ENCODE measurements around the gene SETBP1.

Gene SETBP1

GRCh38 chr18:45056926-45057325, 376.2 kb downstream of the SETBP1 start:
- no peak overlapping the region for H3K18ac ChIP-seq (ENCODE audit: low read length)
- H3K79me1 ChIP-seq (ENCODE audit: low read length) = no peaks in the 10 kb centered on the region
- H2BK12ac ChIP-seq (ENCODE audit: low read length) = no peak overlapping the region
- no peak for DNase-seq
- no peak overlapping the region for H2AK5ac ChIP-seq (ENCODE audit: low read length)
- no peak overlapping the region for H3K9ac ChIP-seq (ENCODE audit: low read length)
- peaks cover 0 to 3% of the 10 kb centered on the region in 2 experiments for H3K4me1 ChIP-seq (ENCODE audit: control insufficient read depth in 1 of 2, insufficient read depth in 2 of 2, low read length in 2 of 2)
- no peak overlapping the region for H3K14ac ChIP-seq (ENCODE audit: low read length)
- H3K4ac ChIP-seq (ENCODE audit: low read depth, low read length) = no peak overlapping the region
- H3K23ac ChIP-seq (ENCODE audit: low read length) = no peak overlapping the region
- H2BK120ac ChIP-seq (ENCODE audit: insufficient read depth, low read length, poor library complexity) = no peak overlapping the region
- H4K91ac ChIP-seq (ENCODE audit: low read depth, low read length) = no peak overlapping the region
- no peaks in the 10 kb centered on the region for H3K79me2 ChIP-seq (ENCODE audit: control insufficient read depth, insufficient read depth, low read length, poor library complexity)
- H2BK5ac ChIP-seq (ENCODE audit: low read depth, low read length, poor library complexity) = no peak overlapping the region
- H3K36me3 ChIP-seq (ENCODE audit: control insufficient read depth in 1 of 2, insufficient read depth in 2 of 2, low read length in 2 of 2) = no peaks in the 10 kb centered on the region
- H3K4me3 ChIP-seq (ENCODE audit: low read depth, low read length) = no peak overlapping the region
- no peak overlapping the region for H4K8ac ChIP-seq (ENCODE audit: low read depth, low read length)
- no peaks in the 10 kb centered on the region for H3K27me3 ChIP-seq (ENCODE audit: insufficient read depth, low read length)
- no peak overlapping the region for H2AFZ ChIP-seq (ENCODE audit: insufficient read depth, low read length, poor library complexity)
- no peak overlapping the region for H3K27ac ChIP-seq (ENCODE audit: low read depth, low read length)
- no peaks in the 10 kb centered on the region for H3K9me3 ChIP-seq (ENCODE audit: insufficient read depth, low read depth, low read length)
- no peak overlapping the region for H4K12ac ChIP-seq (ENCODE audit: low read depth, low read length)
- H3K4me2 ChIP-seq (ENCODE audit: low read length) = no peak overlapping the region

- no peak overlapping the region for H3K4me3 ChIP-seq (ENCODE audit: low read depth, low read length)
- peaks cover 0 to 3% of the 10 kb centered on the region in 2 experiments for H3K4me1 ChIP-seq (ENCODE audit: control insufficient read depth in 1 of 2, insufficient read depth in 2 of 2, low read length in 2 of 2)
- no peak overlapping the region for H2BK5ac ChIP-seq (ENCODE audit: low read depth, low read length, poor library complexity)
Measured at GRCh38 chr18:45057955-45058600, 377.4 kb downstream of the SETBP1 start.

GRCh38 chr18:45059695-45060094, 379.0 kb downstream of the SETBP1 start:
- Histone ChIP-seq H3K18ac (ENCODE audit: low read length) (no peak overlapping the region), H2BK12ac (ENCODE audit: low read length) (no peak overlapping the region), H3K9ac (ENCODE audit: low read length) (no peak overlapping the region), H3K4me1 (ENCODE audit: control insufficient read depth in 1 of 2, insufficient read depth in 2 of 2, low read length in 2 of 2) (peaks cover 0 to 3% of the 10 kb centered on the region in 2 experiments), H2BK120ac (ENCODE audit: insufficient read depth, low read length, poor library complexity) (no peak overlapping the region), H4K12ac (ENCODE audit: low read depth, low read length) (no peak overlapping the region), H3K4ac (ENCODE audit: low read depth, low read length) (no peak overlapping the region), H3K79me2 (ENCODE audit: control insufficient read depth, insufficient read depth, low read length, poor library complexity) (no peaks in the 10 kb centered on the region), H3K4me3 (ENCODE audit: low read depth, low read length) (no peak overlapping the region), H3K79me1 (ENCODE audit: low read length) (no peaks in the 10 kb centered on the region), H4K91ac (ENCODE audit: low read depth, low read length) (no peak overlapping the region), H3K4me2 (ENCODE audit: low read length) (no peak overlapping the region), H4K8ac (ENCODE audit: low read depth, low read length) (no peak overlapping the region), H3K36me3 (ENCODE audit: control insufficient read depth in 1 of 2, insufficient read depth in 2 of 2, low read length in 2 of 2) (peaks cover 5 to 7% of the 10 kb centered on the region in 2 experiments), H3K27me3 (ENCODE audit: insufficient read depth, low read length) (no peaks in the 10 kb centered on the region), H3K23ac (ENCODE audit: low read length) (no peak overlapping the region), H2BK5ac (ENCODE audit: low read depth, low read length, poor library complexity) (no peak overlapping the region), H3K9me3 (ENCODE audit: insufficient read depth, low read depth, low read length) (no peaks in the 10 kb centered on the region), H3K27ac (ENCODE audit: low read depth, low read length) (no peak overlapping the region), H3K14ac (ENCODE audit: low read length) (no peak overlapping the region), H2AFZ (ENCODE audit: insufficient read depth, low read length, poor library complexity) (no peak overlapping the region), H2AK5ac (ENCODE audit: low read length) (no peak overlapping the region)
- no CpG with 5 or more reads among the region's 2 CpGs for WGBS (ENCODE audit: extremely low coverage, insufficient coverage, insufficient read length)
- DNase-seq = peak; percentile 4 to 33

More at GRCh38 chr18:45057955-45058600, 377.4 kb downstream of the SETBP1 start:
- Histone ChIP-seq H3K9me3 (ENCODE audit: insufficient read depth, low read depth, low read length) (no peaks in the 10 kb centered on the region), H3K79me1 (ENCODE audit: low read length) (no peaks in the 10 kb centered on the region), H3K14ac (ENCODE audit: low read length) (no peak overlapping the region), H3K23ac (ENCODE audit: low read length) (no peak overlapping the region), H4K12ac (ENCODE audit: low read depth, low read length) (no peak overlapping the region), H4K8ac (ENCODE audit: low read depth, low read length) (no peak overlapping the region), H3K9ac (ENCODE audit: low read length) (no peak overlapping the region), H3K18ac (ENCODE audit: low read length) (no peak overlapping the region), H3K36me3 (ENCODE audit: control insufficient read depth in 1 of 2, insufficient read depth in 2 of 2, low read length in 2 of 2) (peaks cover 0 to 2% of the 10 kb centered on the region in 2 experiments), H2AFZ (ENCODE audit: insufficient read depth, low read length, poor library complexity) (no peak overlapping the region), H4K91ac (ENCODE audit: low read depth, low read length) (no peak overlapping the region), H2AK5ac (ENCODE audit: low read length) (no peak overlapping the region), H3K27me3 (ENCODE audit: insufficient read depth, low read length) (no peaks in the 10 kb centered on the region), H3K4ac (ENCODE audit: low read depth, low read length) (no peak overlapping the region), H3K27ac (ENCODE audit: low read depth, low read length) (no peak overlapping the region), H2BK120ac (ENCODE audit: insufficient read depth, low read length, poor library complexity) (no peak overlapping the region), H3K79me2 (ENCODE audit: control insufficient read depth, insufficient read depth, low read length, poor library complexity) (no peaks in the 10 kb centered on the region), H2BK12ac (ENCODE audit: low read length) (no peak overlapping the region), H3K4me2 (ENCODE audit: low read length) (no peak overlapping the region)
- WGBS (ENCODE audit: extremely low coverage, insufficient coverage, insufficient read length) = no CpG with 5 or more reads among the region's 4 CpGs
- DNase-seq = no peak

- no peaks in the 10 kb centered on the region for H3K79me1 ChIP-seq (ENCODE audit: low read length)
- H2AFZ ChIP-seq (ENCODE audit: insufficient read depth, low read length, poor library complexity) = no peak overlapping the region
- no peak overlapping the region for H3K4me2 ChIP-seq (ENCODE audit: low read length)
- H3K14ac ChIP-seq (ENCODE audit: low read length) = no peak overlapping the region
- no peak overlapping the region for H2BK12ac ChIP-seq (ENCODE audit: low read length)
- no peak for DNase-seq
- H3K18ac ChIP-seq (ENCODE audit: low read length) = no peak overlapping the region
- H3K4ac ChIP-seq (ENCODE audit: low read depth, low read length) = no peak overlapping the region
- H4K12ac ChIP-seq (ENCODE audit: low read depth, low read length) = no peak overlapping the region
- no peak overlapping the region for H2BK120ac ChIP-seq (ENCODE audit: insufficient read depth, low read length, poor library complexity)
- H2BK5ac ChIP-seq (ENCODE audit: low read depth, low read length, poor library complexity) = no peak overlapping the region
- H3K9ac ChIP-seq (ENCODE audit: low read length) = no peak overlapping the region
- no peak overlapping the region for H3K23ac ChIP-seq (ENCODE audit: low read length)
- H3K27me3 ChIP-seq (ENCODE audit: insufficient read depth, low read length) = no peaks in the 10 kb centered on the region
- H3K9me3 ChIP-seq (ENCODE audit: insufficient read depth, low read depth, low read length) = no peaks in the 10 kb centered on the region
- H4K8ac ChIP-seq (ENCODE audit: low read depth, low read length) = no peak overlapping the region
- no peak overlapping the region for H3K27ac ChIP-seq (ENCODE audit: low read depth, low read length)
- no peaks in the 10 kb centered on the region for H3K79me2 ChIP-seq (ENCODE audit: control insufficient read depth, insufficient read depth, low read length, poor library complexity)
- H4K91ac ChIP-seq (ENCODE audit: low read depth, low read length) = no peak overlapping the region
- peaks cover 5 to 7% of the 10 kb centered on the region in 2 experiments for H3K36me3 ChIP-seq (ENCODE audit: control insufficient read depth in 1 of 2, insufficient read depth in 2 of 2, low read length in 2 of 2)
- no peak overlapping the region for H3K4me3 ChIP-seq (ENCODE audit: low read depth, low read length)
- no peak overlapping the region for H2AK5ac ChIP-seq (ENCODE audit: low read length)
- H3K4me1 ChIP-seq (ENCODE audit: control insufficient read depth in 1 of 2, insufficient read depth in 2 of 2, low read length in 2 of 2) = peaks cover 0 to 3% of the 10 kb centered on the region in 2 experiments
Measured at GRCh38 chr18:45060102-45060501, 379.4 kb downstream of the SETBP1 start.
